Glutamatergic neuron (in vitro differentiated cells): Measurements from ENCODE around the gene FAM24B. TPM values are rescaled to one million over a fixed set of nuclear protein-coding genes. Genes with fewer than 3 reads are reported as not detected.
"Not testable (repeated sequence)": the region's sequence is repeated elsewhere in the genome, so short reads cannot be mapped to it uniquely, and the experiment has no call there.

ENCODE experiments used
- DNase-seq: peaks from one replicate; pipeline ENCODE4 v3.0.0; 2022
- H3K27ac Mint-ChIP-seq: one replicate; pipeline ENCODE4 v1.8.0; 2020; ENCODE audit warnings: mild to moderate bottlenecking, mixed read lengths, inconsistent platforms; ENCODE audit not compliant: unreplicated experiment
- H3K27me3 Mint-ChIP-seq: one replicate; pipeline ENCODE4 v1.8.0; 2020; ENCODE audit warnings: mild to moderate bottlenecking, moderate library complexity, mixed read lengths, inconsistent platforms; ENCODE audit not compliant: unreplicated experiment
- H3K36me3 Mint-ChIP-seq: one replicate; pipeline ENCODE4 v1.8.0; 2020; ENCODE audit warnings: mild to moderate bottlenecking, mixed read lengths, inconsistent platforms; ENCODE audit not compliant: unreplicated experiment
- H3K4me1 Mint-ChIP-seq: one replicate; pipeline ENCODE4 v1.8.0; 2020; ENCODE audit warnings: mild to moderate bottlenecking, low read depth, mixed read lengths, inconsistent platforms; ENCODE audit not compliant: unreplicated experiment
- H3K4me3 Mint-ChIP-seq: one replicate; pipeline ENCODE4 v1.8.0; 2020; ENCODE audit warnings: mild to moderate bottlenecking, mixed read lengths, inconsistent platforms; ENCODE audit not compliant: unreplicated experiment
- H3K9me3 Mint-ChIP-seq: one replicate; pipeline ENCODE4 v1.8.0; 2020; ENCODE audit warnings: mild to moderate bottlenecking, moderate library complexity, mixed read lengths, inconsistent platforms; ENCODE audit not compliant: unreplicated experiment
- CTCF ChIP-seq: fragments of 200-600 bp; sonication (generic); IDR thresholded peaks from one replicate; pipeline ENCODE4 v1.5.0; 2021; ENCODE audit not compliant: partially characterized antibody, unreplicated experiment
- total RNA-seq: library from RNA; stranded (reverse); fragmentation: NEBNext Ultra II Directional; extraction: Animal tissue kit (Norgen Biotek cat#: 25700); gene quantifications from one replicate; pipeline ENCODE4 v1.2.1, GENCODE V29; 2021; ENCODE audit not compliant: unreplicated experiment

FAM24B gene
- total RNA-seq, 1 donor from 2014 or later: 15.9 TPM

- Mint-ChIP-seq H3K9me3 (peaks cover 12% of the 10 kb centered on the region), H3K36me3 (peaks cover 15% of the 10 kb centered on the region), H3K4me1 (peaks cover 5% of the 10 kb centered on the region), H3K4me3 (no peak overlapping the region), H3K27me3 (no peaks in the 10 kb centered on the region), H3K27ac (no peak overlapping the region)
- TF ChIP-seq CTCF: no peak
- no peak for DNase-seq
Observed at GRCh38 chr10:122864194-122864592, 15.2 kb downstream of the FAM24B start.

- DNase-seq: no peak
- Mint-ChIP-seq H3K9me3 (peaks cover 11% of the 10 kb centered on the region), H3K36me3 (peaks cover 15% of the 10 kb centered on the region), H3K4me3 (no peak overlapping the region), H3K4me1 (peaks cover 6% of the 10 kb centered on the region), H3K27me3 (no peaks in the 10 kb centered on the region), H3K27ac (no peak overlapping the region)
- no peak for TF ChIP-seq CTCF
Observed at GRCh38 chr10:122863216-122864193, 15.9 kb downstream of the FAM24B start.

GRCh38 chr10:122861711-122862161 lies 17.6 kb downstream of the FAM24B start:
- no peaks in the 10 kb centered on the region for H3K27me3 Mint-ChIP-seq
- H3K4me3 Mint-ChIP-seq: no peak overlapping the region
- DNase-seq: no peak
- no peak for TF ChIP-seq CTCF
- H3K36me3 Mint-ChIP-seq: peaks cover 7% of the 10 kb centered on the region
- no peak overlapping the region for H3K27ac Mint-ChIP-seq
- peaks cover 6% of the 10 kb centered on the region for H3K4me1 Mint-ChIP-seq
- H3K9me3 Mint-ChIP-seq: peaks cover 4% of the 10 kb centered on the region

DNA sequence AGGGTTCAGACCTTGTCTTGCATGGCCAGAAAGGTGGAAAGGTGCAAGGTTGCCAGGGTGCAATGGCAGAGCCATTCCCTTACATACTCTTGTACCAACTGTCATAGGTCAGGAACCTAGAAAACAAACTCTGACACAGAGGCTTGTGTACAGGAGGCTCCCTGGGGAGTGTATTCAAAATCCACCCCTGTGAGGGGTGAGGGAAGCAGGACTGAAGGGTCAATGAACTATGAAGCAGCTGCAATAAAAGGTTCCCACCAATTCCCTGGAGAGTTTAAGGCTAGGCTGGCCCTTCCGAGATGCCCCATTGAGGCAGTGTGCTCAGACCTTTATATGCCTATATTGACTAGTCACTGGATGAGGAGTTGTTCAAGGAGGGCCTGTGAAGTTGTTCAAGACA lies 19.9 kb downstream of the FAM24B start:
- no peak for TF ChIP-seq CTCF
- no peak for DNase-seq
- peaks cover 2% of the 10 kb centered on the region for H3K27me3 Mint-ChIP-seq
- no peaks in the 10 kb centered on the region for H3K9me3 Mint-ChIP-seq
- peaks cover 14% of the 10 kb centered on the region for H3K4me1 Mint-ChIP-seq
- H3K36me3 Mint-ChIP-seq: no peaks in the 10 kb centered on the region
- H3K4me3 Mint-ChIP-seq: no peak overlapping the region
- no peak overlapping the region for H3K27ac Mint-ChIP-seq

GRCh38 chr10:122858042-122858441 lies 21.3 kb downstream of the FAM24B start:
- H3K9me3 Mint-ChIP-seq, H3K27me3 Mint-ChIP-seq, H3K4me3 Mint-ChIP-seq, H3K27ac Mint-ChIP-seq, H3K36me3 Mint-ChIP-seq, DNase-seq: not testable (repeated sequence)
- H3K4me1 Mint-ChIP-seq: peaks cover 10% of the 10 kb centered on the region
